Embryonic facial prominence (tissue), 1 donor: ENCODE results near the gene CYB561.

Source experiments
- DNase-seq: peaks from one replicate; pipeline ENCODE4 v3.0.0-alpha.2; 2016; ENCODE audit errors: extremely low spot score

CYB561 gene

DNA sequence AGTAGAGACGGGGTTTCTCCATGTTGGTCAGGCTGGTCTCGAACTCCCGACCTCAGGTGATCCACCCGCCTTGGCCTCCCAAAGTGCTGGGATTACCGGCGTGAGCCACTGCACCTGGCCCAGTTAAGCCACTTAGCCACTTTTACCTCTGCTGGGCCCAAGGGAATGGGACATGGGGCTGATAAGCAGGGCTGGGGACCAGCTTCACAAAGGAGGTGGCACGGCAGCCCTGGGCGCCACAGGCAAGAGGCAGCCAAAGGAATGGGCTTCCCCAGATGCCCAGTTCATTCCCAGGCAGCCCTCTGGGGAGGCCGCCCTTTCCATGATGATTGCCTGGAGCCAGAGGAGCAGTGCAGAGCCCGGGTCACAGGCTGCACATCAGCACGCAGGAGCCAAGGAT is 5.0 kb upstream of the CYB561 start:
- no peak for DNase-seq

DNA sequence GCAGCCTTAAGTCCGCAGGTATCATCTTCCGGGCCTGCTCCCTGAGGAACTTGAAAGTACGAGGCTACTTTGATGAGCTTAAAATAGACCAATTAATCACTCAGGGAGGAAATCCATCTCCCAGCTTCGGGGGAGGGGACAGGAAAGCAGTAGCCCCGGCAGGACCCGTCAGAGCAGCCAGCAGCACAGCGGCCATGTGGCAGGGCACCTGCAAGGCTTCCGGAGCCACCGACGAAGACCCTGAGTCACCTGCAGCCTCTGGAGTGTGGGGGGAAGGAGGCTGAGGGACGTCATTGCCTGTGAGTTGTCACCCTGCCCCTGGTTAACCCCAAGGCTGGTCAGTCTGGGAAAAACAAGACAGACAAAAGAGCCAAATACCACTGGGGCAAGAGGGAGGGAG is 4.4 kb upstream of the CYB561 start:
- DNase-seq = no peak

DNA sequence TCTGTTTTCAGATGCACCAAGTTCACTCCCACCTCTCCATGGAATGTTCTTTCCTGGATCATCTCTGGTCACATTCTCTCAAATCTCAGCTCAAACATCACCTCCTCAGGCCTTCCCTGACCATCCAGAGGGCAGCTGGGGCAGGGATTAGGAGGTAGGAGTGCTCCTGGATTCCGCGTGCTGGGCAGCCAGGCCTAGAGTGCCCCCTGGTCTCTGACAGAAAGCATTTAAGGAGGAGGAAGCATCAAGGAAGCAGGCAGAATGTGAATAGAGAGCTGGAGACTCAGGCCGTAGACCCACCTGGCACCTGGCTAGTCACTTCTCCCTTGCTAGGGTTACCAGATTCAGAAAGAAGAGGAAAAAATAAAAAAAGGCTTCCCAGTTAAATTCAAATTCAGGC is 2.5 kb upstream of the CYB561 start:
- DNase-seq = no peak

DNA sequence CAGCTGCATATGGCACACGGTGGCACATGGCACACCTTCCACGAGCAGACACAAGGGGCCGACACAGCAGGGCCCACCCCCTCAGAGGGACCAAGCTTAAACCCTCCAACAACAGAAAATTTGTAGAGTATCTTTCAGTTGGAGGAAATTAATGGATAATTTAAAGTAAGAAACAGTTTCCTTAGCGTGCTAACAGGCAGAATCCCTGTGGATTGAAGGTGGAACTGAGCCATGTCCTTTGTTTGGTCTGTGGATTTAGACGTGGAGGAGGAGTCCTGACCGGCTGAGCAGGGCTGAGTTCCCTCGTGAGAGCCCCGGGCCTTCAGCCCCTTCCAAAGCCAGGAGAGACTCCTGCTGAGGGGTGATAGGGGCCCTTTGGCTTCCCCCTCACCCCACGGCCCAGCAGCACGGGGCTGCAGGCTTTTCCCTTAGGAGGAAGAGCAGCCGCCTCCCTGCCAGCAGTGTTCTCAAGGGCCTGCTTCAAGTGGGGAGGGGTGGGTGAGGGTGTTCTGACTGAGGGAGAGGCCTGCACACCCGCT is 1.4 kb upstream of the CYB561 start:
- no peak for DNase-seq

DNA sequence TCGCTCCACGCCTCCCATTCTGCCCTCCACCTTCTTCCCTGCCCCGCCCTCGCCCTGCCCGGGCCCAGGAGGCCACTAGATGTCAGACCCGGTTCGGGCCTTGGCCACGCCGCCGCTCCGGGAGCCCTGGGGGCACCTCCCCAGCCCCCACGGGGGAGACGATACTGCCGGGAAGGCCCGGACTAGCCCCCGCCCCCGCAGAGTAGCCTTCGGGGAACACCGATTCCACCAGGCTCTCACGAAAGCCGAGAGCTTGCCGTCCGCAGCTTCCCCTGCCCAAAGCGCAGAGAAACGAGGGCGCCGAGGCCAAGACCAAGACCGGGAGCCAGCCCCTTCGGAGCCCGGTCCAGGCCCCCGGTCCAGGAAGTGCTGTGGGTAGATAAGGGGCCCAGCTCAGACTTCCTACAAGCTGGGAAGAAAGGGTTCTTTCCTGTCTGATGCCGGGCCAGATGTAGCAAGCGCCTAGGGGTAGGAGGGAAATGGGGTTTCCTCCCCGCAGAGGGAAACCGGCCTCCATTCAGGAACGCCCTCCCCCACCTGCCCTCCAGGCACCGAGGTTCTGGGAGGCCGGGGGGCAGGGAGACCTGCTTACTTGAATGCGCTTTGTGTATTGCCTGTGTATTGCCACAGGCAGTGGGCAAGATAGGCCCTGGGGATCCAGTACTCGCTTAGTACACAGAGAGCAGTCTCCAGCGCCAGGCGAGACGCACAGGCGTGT is 806 bp upstream of the CYB561 start:
- DNase-seq = no peak

DNA sequence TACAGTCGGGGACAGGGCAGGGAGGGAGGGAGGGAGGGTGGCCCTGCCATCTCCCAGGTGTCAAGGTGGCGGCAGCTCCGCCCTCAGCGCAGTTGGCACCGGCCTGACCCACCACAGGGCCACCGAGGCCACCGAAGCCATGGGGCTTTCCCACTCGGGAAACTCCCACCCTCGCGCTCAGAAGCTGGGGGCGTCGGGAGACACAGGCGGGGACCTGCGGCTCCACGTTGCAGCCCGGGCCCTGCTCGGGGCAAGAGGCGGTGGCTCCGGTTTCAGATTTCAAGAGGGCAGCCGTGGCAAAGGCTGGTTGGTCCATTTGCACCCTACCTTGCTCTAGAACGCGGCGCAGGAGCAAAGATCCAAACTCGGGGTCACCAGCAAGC is 544 bp downstream of the CYB561 start:
- no peak for DNase-seq

DNA sequence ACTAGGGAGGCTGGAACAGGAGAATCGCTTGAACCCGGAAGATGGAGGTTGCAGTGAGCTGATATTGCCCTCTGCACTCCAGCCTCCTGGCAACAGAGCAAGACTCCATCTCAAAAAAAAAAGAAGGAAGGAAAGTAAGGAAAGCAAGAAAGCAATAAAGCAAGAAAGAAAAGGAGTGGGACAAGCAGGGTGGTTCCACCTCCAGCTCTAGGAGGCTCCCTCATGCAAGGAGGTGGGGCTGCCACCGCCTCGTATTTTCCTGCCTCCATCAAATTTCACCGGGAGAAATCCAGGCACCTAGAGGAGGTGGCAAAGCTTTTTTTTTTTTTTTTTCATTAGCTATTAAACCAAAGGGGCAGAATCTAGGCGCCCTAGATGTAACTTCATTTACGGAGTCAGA is 1.0 kb downstream of the CYB561 start:
- no peak for DNase-seq

DNA sequence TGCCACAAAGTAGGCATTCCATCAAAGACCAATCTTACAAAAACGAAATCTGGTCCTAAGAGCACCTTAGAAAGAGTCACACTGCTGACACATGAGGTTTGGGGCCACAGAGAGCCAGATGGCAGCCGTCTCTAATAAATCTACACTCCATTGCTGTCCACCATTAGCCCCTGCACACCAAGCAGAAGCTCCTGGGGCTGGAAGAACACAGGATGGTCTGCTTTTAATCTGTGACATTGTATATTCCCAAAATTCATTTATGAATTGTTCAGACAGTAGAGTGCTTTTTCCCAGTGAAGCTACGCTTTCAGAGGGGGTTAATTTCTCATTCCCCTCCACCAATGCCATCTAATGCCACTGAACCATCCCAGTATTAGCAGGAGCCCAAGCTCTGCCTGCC is 1.6 kb downstream of the CYB561 start:
- no peak for DNase-seq

DNA sequence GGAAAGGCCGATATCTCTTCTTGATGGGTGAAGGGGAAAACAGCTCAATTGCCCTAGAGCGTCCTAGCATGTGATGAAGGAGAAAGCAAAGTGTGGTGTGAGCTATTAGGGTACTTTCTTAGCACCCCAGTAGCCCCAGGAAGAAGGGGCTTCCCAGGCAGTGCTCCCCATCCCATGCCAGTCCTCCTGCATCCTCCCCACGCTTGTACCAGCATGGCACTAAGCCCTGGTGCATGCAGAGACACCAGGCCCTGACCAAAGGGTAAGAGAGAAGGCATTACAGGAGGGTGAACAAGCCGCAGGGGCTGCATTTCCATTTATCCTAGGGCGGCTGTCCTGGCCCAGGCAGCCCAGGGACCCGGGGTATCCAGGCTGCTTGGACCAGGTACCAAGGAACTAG is 3.1 kb downstream of the CYB561 start:
- DNase-seq = no peak

DNA sequence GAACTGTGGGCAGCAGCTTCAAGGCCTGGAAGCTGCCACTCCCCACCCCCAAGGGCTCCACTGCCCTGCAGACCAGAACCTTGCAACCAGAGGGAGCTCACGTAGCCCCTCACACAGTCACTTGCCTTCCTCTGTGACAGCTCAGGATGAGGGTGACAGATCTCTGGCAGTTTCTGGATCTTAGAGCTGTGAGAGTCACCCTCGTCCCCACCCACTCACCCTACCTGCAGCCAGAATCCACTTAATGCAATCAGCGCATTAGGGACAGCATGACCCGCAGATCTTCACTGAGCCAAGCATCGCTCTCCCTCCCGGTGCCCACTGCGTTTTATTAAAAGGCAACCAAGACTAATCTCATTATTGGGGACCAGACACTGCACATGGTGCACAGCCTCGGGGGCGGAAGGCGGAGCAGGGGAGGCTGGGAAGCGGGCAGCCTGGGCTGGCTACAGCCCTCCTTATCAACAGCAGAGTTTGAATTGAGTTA is 3.5 kb downstream of the CYB561 start:
- no peak for DNase-seq

DNA sequence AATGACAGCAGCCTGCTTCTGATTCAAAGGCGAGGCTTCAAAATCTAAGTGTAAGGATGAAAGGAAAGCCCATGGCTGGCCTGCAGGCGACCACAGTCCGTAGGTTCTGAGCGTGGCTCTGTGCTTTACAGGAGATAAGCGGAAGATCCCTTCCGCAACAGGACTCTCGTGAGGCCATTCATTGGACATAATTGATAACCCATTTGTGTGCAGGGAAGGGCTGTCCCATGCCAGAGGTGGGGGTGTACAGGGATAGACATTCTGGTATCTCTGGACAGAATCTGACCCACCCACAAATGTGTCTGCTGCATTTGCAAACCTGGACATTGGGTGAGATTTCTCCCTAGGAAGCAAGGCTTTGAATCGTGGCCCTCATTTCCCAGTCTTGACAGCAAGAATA is 4.0 kb downstream of the CYB561 start:
- DNase-seq = no peak

DNA sequence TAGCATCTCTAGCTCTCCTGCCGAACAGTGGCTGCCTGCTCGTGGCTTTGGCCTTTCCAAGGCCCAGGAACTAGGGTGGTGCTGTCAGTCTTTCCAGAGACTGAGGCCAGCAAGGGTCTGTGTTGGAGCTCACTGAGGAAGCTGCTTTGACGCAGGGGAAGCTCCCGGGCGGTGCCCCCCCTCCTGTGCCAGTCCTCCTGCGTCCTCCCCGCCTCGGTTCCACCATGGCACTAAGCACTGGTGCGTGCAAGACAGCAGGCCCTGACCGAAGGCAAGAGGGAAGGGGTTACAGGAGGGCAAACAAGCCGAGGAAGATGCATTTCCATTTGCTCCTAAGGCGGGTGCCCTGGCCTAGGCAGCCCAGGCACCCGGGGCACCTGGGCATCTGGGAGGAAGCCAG is 4.5 kb downstream of the CYB561 start:
- no peak for DNase-seq

DNA sequence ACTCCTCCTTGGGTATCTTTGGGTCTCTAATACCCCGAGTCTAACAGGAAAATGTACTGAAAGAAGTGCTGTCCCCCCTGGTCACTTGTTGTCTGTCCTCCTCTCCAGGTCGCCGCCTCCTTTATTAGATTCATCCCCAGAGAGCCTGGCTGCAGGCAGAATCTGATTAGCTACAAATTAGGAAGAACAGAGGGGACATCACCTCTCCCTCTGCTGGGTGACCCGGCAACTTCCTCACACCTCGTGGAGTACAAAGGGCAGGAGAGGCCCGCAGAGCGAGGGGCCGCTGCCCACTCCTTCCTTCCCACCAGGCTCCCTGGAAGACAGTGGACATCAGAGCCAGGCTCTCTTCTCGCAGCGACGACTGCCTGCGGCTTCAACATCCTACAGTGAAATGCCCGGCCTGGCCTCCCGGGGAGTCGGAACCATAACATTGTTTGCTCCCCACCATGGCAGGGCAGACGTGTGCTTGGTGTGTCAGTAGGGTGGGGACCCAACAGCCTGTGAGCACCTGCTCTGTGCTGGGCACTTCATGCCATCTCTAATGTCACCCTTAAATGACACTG is 5.3 kb downstream of the CYB561 start:
- no peak for DNase-seq

DNA sequence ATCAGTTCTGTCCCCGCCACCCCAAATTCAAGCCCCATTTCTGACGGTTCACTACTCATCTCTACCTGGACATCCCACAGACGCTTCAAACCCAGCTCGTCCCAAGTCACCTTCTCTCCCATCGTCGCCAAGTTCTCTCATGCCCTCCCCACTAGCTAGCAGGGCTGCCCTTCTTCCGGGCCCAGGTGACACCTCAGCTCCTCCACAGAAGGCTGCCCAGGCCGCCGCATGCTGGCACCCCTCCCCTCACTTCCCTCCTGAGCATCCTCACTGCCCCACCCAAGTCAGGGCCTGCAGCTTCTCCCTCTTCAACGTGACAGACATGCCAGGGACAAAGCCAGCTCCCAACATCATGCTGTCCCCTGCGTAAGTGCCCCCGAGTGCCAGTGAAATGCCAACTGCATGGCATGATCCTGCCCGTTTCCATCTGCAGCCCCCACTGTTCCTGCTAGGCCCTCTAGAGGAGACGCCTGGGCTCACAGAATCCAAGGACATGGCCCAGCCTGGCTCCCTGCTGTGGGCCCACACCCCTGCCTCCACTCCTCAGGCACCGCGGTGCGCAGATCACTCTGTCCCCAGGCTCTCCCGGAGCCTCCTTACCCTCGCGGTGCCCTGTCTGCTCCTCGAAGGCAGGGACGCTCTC is 5.9 kb downstream of the CYB561 start:
- DNase-seq = no peak

DNA sequence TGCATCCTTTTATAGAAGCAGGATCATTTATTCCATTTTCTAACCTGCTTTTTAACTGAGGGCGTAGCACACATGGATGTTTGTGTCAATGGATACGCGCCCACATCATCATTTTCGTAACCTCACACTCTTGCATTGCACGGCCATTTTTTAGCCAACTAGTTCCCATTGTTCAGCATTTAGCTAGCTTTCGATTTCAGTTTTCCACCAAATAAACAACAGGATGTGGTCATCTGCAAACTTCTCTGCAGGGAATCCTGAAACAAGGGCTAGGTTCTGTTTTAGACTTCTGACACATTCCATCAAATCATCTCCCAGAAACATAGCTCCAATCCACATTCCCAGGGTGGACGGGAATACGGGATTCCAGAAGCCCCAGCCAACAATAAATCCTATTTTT is 6.4 kb downstream of the CYB561 start:
- DNase-seq = no peak

DNA sequence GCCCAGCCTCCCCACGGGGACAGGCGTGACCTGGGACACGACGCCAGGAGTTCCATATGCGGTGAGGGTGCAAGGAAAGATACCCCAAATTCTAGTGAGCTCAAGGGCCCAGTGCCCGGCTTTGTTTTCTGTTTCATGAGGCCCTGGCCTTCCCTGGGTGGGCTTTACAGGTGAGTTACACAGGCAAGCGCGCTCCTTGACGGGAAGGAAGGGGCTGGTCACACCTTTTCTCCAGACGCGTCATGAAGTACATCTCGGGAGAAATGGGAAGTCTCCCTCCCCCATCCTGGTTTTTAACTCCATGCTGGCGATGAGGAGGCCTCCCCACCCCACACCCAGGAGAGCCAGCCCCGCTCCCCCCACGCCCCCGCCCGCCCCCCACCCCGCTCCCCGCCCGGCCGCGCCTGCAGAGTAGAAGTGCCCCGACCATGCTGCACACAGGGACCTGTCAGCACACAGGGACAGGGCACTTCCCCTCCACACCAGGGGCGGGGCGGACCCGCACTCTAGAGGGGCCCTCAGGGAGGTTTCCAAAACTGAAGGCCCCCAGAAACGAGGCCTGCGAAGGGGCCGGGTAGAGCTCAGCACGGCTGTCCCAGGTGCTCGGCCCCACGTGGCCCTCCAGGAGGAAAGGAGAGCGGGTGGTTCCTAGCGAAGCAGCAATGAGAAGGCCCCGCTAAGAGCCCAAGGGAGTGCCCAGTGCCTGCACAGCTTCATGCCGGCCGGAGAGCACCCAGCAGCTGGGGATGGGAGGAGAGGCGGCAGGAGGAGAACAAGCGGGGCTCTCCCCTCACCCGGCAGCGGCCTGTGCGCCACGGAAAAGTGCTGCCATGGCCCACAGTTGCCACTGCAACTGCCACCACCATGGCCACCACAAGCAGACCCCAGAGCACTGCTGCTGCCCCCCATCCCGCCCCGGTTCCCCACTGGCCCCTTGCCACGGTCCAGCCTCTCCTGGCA is 7.7 kb downstream of the CYB561 start:
- no peak for DNase-seq

DNA sequence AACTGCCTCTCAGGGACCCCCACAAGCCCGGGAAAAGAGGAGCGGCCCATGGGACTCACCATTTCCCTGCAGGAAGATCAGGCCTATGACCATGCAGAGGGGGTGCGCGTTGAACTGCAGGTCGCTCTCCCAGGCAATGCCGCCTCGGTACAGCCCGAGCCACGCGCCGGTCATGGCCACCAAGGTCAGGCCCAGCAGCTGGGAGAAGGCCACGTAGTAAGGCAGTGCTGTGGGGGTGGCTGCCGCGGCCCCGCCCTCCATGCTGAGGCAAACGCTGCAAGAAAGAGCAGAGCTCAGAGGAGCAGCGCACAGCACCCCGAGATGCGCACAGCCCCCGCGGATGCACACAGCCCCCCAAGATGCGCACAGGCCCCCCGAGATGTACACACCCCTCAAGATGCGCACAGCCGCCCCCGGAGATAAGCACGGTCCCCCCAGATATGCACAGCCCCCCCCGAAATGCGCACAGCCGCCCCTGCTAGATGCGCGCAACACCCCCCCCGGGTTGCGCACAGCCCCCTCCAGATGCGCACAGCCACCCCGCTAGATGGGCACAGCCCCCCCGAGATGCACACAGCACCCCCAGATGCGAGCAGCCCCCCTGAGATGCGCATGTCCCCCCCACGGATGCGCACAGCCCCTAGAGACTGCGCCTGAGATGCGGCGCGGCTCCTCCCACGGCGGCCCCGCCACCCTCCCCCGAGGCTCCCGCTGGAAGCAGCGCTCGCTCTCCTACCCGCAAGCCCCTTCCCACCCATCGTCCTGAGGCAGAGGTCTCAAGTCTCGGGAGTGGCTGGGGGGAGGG is 8.6 kb downstream of the CYB561 start:
- no peak for DNase-seq

DNA sequence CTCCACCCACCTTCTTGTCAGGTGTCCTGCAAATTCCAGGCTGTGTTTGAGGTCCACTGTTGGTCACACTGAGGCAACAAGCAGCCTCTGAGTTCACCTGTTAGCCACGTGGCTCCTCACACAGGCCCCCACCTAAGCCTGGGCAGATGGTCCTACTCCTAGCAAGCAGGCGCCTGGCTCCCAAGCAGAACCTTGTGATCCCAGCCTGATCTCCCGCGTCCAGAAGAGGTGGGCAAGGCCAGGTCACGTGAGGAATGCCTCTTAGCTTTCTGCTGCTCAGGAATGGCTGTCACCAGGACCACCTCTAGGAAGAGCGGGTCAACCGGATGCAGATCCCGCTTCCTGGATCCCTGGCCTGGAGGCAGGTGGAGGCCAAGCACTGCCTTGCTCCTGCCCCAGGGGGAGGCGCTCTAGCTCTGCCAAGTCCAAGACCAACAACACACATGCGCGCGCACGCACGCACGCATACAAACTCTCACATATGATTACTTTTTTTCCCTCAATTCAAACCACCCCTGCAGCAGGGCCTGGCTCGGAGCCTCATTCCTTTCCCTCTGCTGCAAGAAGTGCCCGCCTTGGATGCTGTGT is 9.5 kb downstream of the CYB561 start:
- DNase-seq = no peak

DNA sequence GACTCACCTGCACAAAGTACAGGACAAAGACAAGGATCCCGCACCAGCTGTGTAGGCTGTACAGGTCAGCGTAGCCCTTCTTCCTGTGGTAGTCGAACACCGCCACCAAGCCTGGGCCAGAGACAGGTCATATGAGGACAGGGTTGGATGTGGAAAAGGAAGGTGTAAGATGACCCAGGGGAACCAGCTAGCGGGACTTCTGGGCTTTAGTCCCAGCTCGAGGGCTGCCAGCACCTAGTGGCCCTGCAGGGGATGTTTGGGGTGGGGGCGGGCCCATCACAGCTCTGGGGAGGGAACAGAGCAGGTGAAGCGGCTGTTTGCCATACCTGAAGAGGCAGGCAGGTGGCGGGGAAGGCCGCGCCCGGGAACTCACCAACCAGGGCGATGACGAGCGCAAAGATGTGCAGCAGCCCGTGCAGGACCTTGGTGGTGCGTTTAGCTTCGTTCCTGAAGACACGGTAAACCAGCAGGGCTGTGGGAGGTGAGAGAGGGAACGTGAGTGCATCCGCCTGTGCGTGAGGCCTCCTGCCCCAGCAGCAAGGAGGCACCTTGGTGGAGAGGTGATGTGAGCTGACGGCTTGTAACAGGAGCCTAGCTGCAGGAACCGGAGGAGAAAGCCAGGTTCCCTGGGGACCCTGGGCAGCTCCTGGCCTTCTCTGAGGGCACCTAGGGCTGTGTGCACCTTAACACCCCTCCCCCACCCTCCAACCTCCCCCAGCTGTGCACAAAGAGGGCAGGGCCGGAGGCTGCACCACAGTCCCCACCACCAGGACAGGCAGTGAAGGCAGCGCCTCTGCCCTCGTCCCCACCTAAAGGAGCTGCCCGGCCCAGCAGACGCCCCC is 10.2 kb downstream of the CYB561 start:
- DNase-seq = no peak
